Right hindlimb (tissue), 1 donor: ENCODE data around the gene HSPG2.
A peak's percentile ranks its signal among the peaks of the same experiment; 100 is the strongest.
"Not testable (repeated sequence)": the region's sequence is repeated elsewhere in the genome, so short reads cannot be mapped to it uniquely, and the experiment has no call there.

Source experiments
- DNase-seq: peaks from one replicate; pipeline ENCODE4 v3.0.0-alpha.2; 2018

Gene HSPG2

GRCh38 chr1:21911205-21912001 is 25.7 kb downstream of the HSPG2 start:
- peak; percentile 86 for DNase-seq

- no peak for DNase-seq
Measured at GRCh38 chr1:21910558-21911204, 26.4 kb downstream of the HSPG2 start.

- peak; percentile 91 for DNase-seq
Measured at GRCh38 chr1:21909787-21910503, 27.2 kb downstream of the HSPG2 start.

GRCh38 chr1:21909286-21909759 is 27.8 kb downstream of the HSPG2 start:
- DNase-seq, result no peak

- DNase-seq, result not testable (repeated sequence)
Measured at GRCh38 chr1:21907737-21908534, 29.2 kb downstream of the HSPG2 start.

- DNase-seq, result no peak
Measured at GRCh38 chr1:21907079-21907418, 30.1 kb downstream of the HSPG2 start.

- DNase-seq, result peak; percentile 77
Measured at GRCh38 chr1:21906173-21907078, 30.7 kb downstream of the HSPG2 start.

- DNase-seq, result peak; percentile 63
Measured at GRCh38 chr1:21904704-21905520, 32.2 kb downstream of the HSPG2 start.

- no peak for DNase-seq
Measured at GRCh38 chr1:21904454-21904703, 32.7 kb downstream of the HSPG2 start.

- DNase-seq, result no peak
Measured at GRCh38 chr1:21903638-21904453, 33.3 kb downstream of the HSPG2 start.

GRCh38 chr1:21902026-21903012 is 34.8 kb downstream of the HSPG2 start:
- no peak for DNase-seq

- peak; percentile 73 for DNase-seq
Measured at GRCh38 chr1:21901473-21901847, 35.6 kb downstream of the HSPG2 start.

- DNase-seq, result no peak
Measured at GRCh38 chr1:21900766-21901472, 36.2 kb downstream of the HSPG2 start.

- peak; percentile 63 for DNase-seq
Measured at GRCh38 chr1:21899987-21900386, 37.1 kb downstream of the HSPG2 start.

GRCh38 chr1:21899267-21899810 is 37.8 kb downstream of the HSPG2 start:
- DNase-seq, result no peak

GRCh38 chr1:21898326-21899200 is 38.5 kb downstream of the HSPG2 start:
- DNase-seq, result peak; percentile 61

GRCh38 chr1:21897844-21898243 is 39.3 kb downstream of the HSPG2 start:
- no peak for DNase-seq
